ENCODE measurements around the gene TSEN2.

DNA sequence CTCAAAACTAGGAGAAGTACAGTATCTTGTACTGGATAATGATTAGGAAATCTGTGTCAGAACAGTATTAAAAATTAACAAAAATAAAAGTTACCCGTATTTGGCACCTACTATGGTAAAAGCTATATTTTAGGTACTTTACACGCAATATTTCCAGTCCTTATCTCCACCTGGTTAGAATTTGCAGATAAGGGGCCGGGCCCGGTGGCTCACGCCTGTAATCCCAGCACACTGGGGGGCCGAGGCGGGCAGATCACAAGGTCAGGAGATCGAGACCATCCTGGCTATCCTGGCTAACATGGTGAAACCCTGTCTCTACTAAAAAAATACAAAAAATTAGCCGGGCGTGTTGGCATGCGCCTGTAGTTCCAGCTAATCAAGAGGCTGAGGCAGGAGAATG, 32.6 kb downstream of the TSEN2 start:
- TF ChIP-seq, protein P1, sequence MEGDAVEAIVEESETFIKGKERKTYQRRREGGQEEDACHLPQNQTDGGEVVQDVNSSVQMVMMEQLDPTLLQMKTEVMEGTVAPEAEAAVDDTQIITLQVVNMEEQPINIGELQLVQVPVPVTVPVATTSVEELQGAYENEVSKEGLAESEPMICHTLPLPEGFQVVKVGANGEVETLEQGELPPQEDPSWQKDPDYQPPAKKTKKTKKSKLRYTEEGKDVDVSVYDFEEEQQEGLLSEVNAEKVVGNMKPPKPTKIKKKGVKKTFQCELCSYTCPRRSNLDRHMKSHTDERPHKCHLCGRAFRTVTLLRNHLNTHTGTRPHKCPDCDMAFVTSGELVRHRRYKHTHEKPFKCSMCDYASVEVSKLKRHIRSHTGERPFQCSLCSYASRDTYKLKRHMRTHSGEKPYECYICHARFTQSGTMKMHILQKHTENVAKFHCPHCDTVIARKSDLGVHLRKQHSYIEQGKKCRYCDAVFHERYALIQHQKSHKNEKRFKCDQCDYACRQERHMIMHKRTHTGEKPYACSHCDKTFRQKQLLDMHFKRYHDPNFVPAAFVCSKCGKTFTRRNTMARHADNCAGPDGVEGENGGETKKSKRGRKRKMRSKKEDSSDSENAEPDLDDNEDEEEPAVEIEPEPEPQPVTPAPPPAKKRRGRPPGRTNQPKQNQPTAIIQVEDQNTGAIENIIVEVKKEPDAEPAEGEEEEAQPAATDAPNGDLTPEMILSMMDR (IDR thresholded peaks at IDR 0.05) = no peak
- TF ChIP-seq POLR2A (IDR thresholded peaks at IDR 0.05) (no peak), EP300 (IDR thresholded peaks at IDR 0.05) (no peak), POLR2AphosphoS5 (IDR thresholded peaks at IDR 0.05) (no peak)
